A673 (cell line): ENCODE data around the gene NKPD1. TPM values are rescaled to one million over a fixed set of nuclear protein-coding genes. Genes with fewer than 3 reads are reported as not detected.

Experiments
- Bru-seq: library from RNA; stranded (reverse); fragments of 400-500 nt; gene quantifications from one replicate; lab custom pipeline; 2021; lab: Mats Ljungman, UMichigan
- BruChase-seq, 2 experiments: library from RNA; stranded (reverse); fragments of 400-500 nt; gene quantifications; one replicate each; lab custom pipeline; 2021; lab: Mats Ljungman, UMichigan
- BruUV-seq: library from RNA; stranded (reverse); fragments of 400-500 nt; replicated peaks from 2 replicates; lab custom pipeline; 2021; lab: Mats Ljungman, UMichigan
- CTCF ChIA-PET: fragments of 300-600 bp; sonication (Branson Sonifier 250); formaldehyde crosslinking; loops from one replicate; lab custom pipeline; 2022; ENCODE audit warnings: antibody characterized with exemption; lab: Charles Lee
- POLR2A ChIA-PET: fragments of 300-600 bp; sonication (Branson Sonifier 250); formaldehyde crosslinking; loops from one replicate; lab custom pipeline; 2022; ENCODE audit warnings: antibody characterized with exemption; ENCODE audit not compliant: low non-redundant PET; lab: Charles Lee
- DNase-seq: peaks from one replicate; pipeline ENCODE4 v3.0.0-alpha.2; 2015; ENCODE audit warnings: low spot score
- H3K27ac ChIP-seq: fragments of 200-600 bp; sonication (generic); 2 replicates; pipeline ENCODE4 v1.5.1; 2016; ENCODE audit warnings: mixed run types, low read depth, mild to moderate bottlenecking, mixed read lengths, antibody characterized with exemption, low read length; ENCODE audit not compliant: poor library complexity, severe bottlenecking
- H3K27me3 ChIP-seq: fragments of 200-600 bp; sonication (generic); replicated peaks from 2 replicates; pipeline ENCODE4 v1.6.1; 2017; ENCODE audit warnings: mixed run types, low read depth, mild to moderate bottlenecking, mixed read lengths, antibody characterized with exemption, low read length; ENCODE audit not compliant: insufficient read depth, poor library complexity
- H3K36me3 ChIP-seq: fragments of 200-600 bp; sonication (generic); 2 replicates; pipeline ENCODE4 v1.6.1; 2016; ENCODE audit warnings: mixed run types, mild to moderate bottlenecking, mixed read lengths, antibody characterized with exemption, low read length; ENCODE audit not compliant: insufficient read depth, poor library complexity, severe bottlenecking
- H3K4me1 ChIP-seq: fragments of 200-600 bp; sonication (generic); 2 replicates; pipeline ENCODE4 v1.6.1; 2017; ENCODE audit warnings: mixed run types, mild to moderate bottlenecking, mixed read lengths, antibody characterized with exemption, low read length; ENCODE audit not compliant: insufficient read depth, poor library complexity, severe bottlenecking
- H3K4me3 ChIP-seq: fragments of 200-600 bp; sonication (generic); 2 replicates; pipeline ENCODE4 v1.5.1; 2016; ENCODE audit warnings: low read depth, mixed run types, mild to moderate bottlenecking, mixed read lengths, low read length; ENCODE audit not compliant: poor library complexity, severe bottlenecking
- H3K9me3 ChIP-seq: fragments of 200-600 bp; sonication (generic); 2 replicates; pipeline ENCODE4 v1.6.1; 2016; ENCODE audit warnings: mixed run types, low read depth, mild to moderate bottlenecking, mixed read lengths, antibody characterized with exemption, low read length; ENCODE audit not compliant: poor library complexity, severe bottlenecking
- CTCF ChIP-seq: fragments of 300-800, 200-600 bp; sonication (generic); conservative IDR thresholded peaks from 2 replicates; pipeline ENCODE4 v1.5.1; 2017; ENCODE audit warnings: low read depth, mild to moderate bottlenecking, antibody characterized with exemption, low read length, moderate library complexity, mixed read lengths
- EZH2 ChIP-seq: fragments of 200-600 bp; sonication (generic); IDR thresholded peaks from 2 replicates; pipeline ENCODE4 v1.6.1; 2017; ENCODE audit warnings: borderline replicate concordance, low read depth, mild to moderate bottlenecking, mixed read lengths, antibody characterized with exemption, low read length; ENCODE audit not compliant: poor library complexity, severe bottlenecking
- intact Hi-C: fragments of 100-400 bp; cut with micrococcal nuclease; formaldehyde crosslinking; loops from one replicate; pipeline ENCODE4 v1.10.0; 2022; ENCODE audit not compliant: unreplicated experiment
- long read RNA-seq: library from polyadenylated mRNA; stranded (forward); transcript quantifications from one replicate; pipeline ENCODE4 v2.0.0, GENCODE V29; 2022
- total RNA-seq: library from RNA; stranded (reverse); gene quantifications from 2 replicates; pipeline ENCODE4 v1.2.3, GENCODE V29; 2021

The NKPD1 gene
- 0.30 and 0.37 TPM in 2 replicates for total RNA-seq
- Bru-seq, nascent RNA: percentile 9 among the genes with signal in this experiment
- percentile 8 among the genes with signal in this experiment for BruChase-seq, experiment 1, labeled RNA remaining after a 2-hour chase
- percentile 19 among the genes with signal in this experiment for BruChase-seq, experiment 2, labeled RNA remaining after a 6-hour chase
- long read RNA-seq, partial matches to known transcripts: 0 of 1 reads
- long read RNA-seq, other reads (novel, unspliced or antisense): 1 of 1 reads

DNA sequence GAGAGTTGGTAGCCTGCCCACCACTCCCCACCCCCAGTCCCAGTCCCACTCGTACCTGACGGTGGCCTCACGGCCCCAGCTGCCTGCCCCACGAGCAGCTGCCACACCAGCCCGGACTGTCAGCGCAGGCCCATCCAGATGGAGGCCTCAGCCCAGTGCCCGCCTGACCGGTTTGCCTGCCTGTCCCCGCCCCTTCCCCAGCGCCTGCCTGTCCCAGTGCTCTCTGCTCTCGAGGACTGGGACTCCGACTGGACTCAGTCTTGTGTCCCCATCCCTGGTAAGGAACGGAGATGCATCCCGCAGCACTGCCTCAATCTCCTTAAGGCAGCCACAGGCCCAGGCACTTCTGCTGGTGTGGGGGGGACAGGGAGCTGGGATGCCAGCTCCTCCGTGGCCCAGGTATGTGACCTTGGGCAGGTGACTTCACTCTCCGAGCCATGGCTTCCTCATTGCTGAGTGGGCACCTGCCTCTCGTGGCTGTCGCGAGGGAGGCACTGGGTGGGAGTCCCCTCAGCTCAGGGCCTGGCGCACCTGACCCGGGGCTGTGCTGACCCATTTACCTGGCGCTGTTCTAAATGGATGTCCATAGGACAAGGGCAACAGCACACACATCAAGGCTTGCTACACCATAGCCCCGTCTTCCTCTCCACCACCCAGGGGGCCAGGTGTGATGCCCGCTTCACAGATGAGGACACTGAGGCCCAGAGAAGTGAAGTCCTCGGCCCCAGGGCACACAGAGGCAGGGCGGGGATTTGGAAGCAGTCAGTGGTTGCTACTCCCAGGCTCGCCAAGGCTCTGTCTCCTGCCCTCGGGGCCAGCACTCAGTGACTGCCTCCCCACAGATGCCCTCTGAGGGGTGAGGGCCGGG lies at the start of gene NKPD1:
Gene NKPD1 (minus strand): TSS at position 113 of the 868 bp plus-strand sequence. CDS start 832 bp downstream, outside the sequence.
- no peak for TF ChIP-seq CTCF
- no peak for TF ChIP-seq EZH2
- H3K4me1 ChIP-seq: no peaks in the 10 kb centered on the region
- no peak within 1 kb of the TSS for H3K4me3 ChIP-seq
- H3K9me3 ChIP-seq: no peaks in the 10 kb centered on the region
- no peak within 1 kb of the TSS for H3K27ac ChIP-seq
- no peak for DNase-seq
- no peaks in the 10 kb centered on the region for H3K27me3 ChIP-seq
- POLR2A ChIA-PET: no interaction called here
- CTCF ChIA-PET: no interaction called here
- H3K36me3 ChIP-seq: no peaks in the 10 kb centered on the region
- intact Hi-C loops: no loop called here
- BruUV-seq: no TSS peak

DNA sequence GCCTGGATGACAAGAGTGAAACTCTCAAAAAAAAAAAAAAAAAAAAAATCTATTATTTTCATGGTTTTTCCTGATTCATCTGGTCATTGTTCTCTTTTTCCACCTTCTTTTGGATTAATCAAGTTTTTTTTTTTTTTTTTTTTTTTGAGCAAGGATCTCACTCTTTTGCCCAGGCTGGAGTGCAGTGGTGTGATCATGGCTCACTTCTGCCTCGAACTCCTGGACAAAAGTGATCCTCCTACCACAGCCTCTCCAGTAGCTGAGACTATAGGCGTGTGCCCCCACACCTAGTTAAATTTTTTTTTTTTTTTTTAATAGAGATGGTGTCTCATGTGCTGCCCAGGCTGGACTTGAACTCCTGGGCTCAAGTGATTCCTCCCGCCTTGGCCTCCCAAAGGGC lies 45.5 kb upstream of the NKPD1 start:
- Histone ChIP-seq H3K36me3 (no peaks in the 10 kb centered on the region), H3K27me3 (no peaks in the 10 kb centered on the region), H3K27ac (no peak overlapping the region), H3K4me1 (no peaks in the 10 kb centered on the region), H3K4me3 (no peak overlapping the region), H3K9me3 (no peaks in the 10 kb centered on the region)
- POLR2A ChIA-PET: no interaction called here
- CTCF ChIA-PET: no interaction called here
- BruUV-seq: no TSS peak
- intact Hi-C loops: no loop called here
- DNase-seq: no peak
- TF ChIP-seq CTCF (no peak), EZH2 (no peak)

DNA sequence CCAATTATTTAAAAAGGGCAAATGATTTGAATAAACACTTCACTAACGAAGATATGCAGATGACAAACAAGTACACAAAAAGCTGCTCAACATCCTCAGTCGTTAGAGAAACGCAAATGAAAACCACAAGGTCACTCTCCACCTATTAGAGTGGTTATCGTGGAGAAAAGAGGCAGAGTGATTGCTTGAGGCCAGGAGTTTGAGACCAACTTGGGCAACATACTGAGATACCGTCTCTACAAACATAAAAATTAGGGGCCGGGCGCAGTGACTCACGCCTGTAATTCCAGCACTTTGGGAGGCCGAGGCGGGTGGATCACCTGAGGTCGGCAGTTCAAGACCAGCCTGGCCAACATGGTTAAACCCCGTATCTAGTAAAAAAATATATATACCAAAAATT lies 45.0 kb upstream of the NKPD1 start:
- no peak overlapping the region for H3K4me3 ChIP-seq
- H3K27ac ChIP-seq: no peak overlapping the region
- no peak for TF ChIP-seq EZH2
- TF ChIP-seq CTCF: no peak
- ChIA-PET POLR2A (no interaction called here), CTCF (no interaction called here)
- no peaks in the 10 kb centered on the region for H3K4me1 ChIP-seq
- DNase-seq: no peak
- H3K27me3 ChIP-seq: no peaks in the 10 kb centered on the region
- H3K36me3 ChIP-seq: no peaks in the 10 kb centered on the region
- intact Hi-C loops: no loop called here
- BruUV-seq: no TSS peak
- H3K9me3 ChIP-seq: no peaks in the 10 kb centered on the region
